ENCODE results near the gene S100G.

- no peak for TF ChIP-seq CTCF (conservative IDR thresholded peaks at IDR 0.05)
- no peak for TF ChIP-seq EZH2 (IDR thresholded peaks at IDR 0.05; ENCODE audit: low read depth)
Observed at GRCh38 chrX:16618422-16618821, 31.5 kb upstream of the S100G start.

Data from PC-9 (cell line).